ENCODE data around the gene BMPER.

DNA sequence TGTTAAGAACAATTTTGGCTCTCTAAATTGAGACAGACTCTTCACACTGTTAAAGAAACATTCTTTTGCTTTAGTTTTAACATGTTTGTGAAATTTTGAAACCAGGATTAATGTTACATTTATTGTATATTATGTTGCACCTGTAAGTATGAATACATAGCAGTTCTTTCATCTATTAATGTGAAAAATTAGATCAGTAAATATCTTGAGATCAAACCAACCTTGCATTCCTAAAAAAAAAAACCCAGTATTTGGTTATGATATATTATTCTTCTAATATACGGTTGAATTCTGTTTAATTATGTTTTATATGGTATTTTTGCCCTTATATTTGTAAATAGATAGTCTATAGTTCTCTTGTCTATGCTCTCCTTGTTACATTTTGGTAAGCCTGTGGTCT is 219.4 kb downstream of the BMPER start:
- TF ChIP-seq, protein P1, sequence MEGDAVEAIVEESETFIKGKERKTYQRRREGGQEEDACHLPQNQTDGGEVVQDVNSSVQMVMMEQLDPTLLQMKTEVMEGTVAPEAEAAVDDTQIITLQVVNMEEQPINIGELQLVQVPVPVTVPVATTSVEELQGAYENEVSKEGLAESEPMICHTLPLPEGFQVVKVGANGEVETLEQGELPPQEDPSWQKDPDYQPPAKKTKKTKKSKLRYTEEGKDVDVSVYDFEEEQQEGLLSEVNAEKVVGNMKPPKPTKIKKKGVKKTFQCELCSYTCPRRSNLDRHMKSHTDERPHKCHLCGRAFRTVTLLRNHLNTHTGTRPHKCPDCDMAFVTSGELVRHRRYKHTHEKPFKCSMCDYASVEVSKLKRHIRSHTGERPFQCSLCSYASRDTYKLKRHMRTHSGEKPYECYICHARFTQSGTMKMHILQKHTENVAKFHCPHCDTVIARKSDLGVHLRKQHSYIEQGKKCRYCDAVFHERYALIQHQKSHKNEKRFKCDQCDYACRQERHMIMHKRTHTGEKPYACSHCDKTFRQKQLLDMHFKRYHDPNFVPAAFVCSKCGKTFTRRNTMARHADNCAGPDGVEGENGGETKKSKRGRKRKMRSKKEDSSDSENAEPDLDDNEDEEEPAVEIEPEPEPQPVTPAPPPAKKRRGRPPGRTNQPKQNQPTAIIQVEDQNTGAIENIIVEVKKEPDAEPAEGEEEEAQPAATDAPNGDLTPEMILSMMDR (conservative IDR thresholded peaks at IDR 0.05 in 1 of 2, IDR thresholded peaks at IDR 0.05 in 1 of 2; ENCODE audit: extremely low read depth in 1 of 2, insufficient read depth in 1 of 2, low read depth in 1 of 2, low read length in 2 of 2) = no peak
- TF ChIP-seq EZH2 (IDR thresholded peaks at IDR 0.05; ENCODE audit: borderline replicate concordance, low read length) = no peak

Measured in mammary epithelial cell (primary cell).